OCI-LY3 (cell line): ENCODE measurements around the gene NDUFS8.

ENCODE experiments used
- H2AFZ ChIP-seq: fragments of 200-600, 300-600 bp; shearing (Covaris generic); 2 replicates; pipeline ENCODE4 v1.6.0; 2014; ENCODE audit warnings: antibody characterized with exemption, low read depth, low read length
- H3K27ac ChIP-seq: fragments of 200-600, 300-600 bp; sonication (generic); 2 replicates; pipeline ENCODE4 v1.5.1; 2014; ENCODE audit warnings: mild to moderate bottlenecking, low read length, moderate library complexity, mixed read lengths
- H3K27me3 ChIP-seq: fragments of 200-600, 300-600 bp; sonication (generic); 2 replicates; pipeline ENCODE4 v1.6.1; 2014; ENCODE audit warnings: low read depth, low read length, mixed read lengths
- H3K36me3 ChIP-seq: fragments of 200-600, 300-600 bp; sonication (generic); replicated peaks from 2 replicates; pipeline ENCODE3; 2014; ENCODE audit warnings: low read depth, low read length, mixed read lengths
- H3K4me1 ChIP-seq: fragments of 300-600, 200-600 bp; sonication (generic); 2 replicates; pipeline ENCODE4 v1.6.1; 2014; ENCODE audit warnings: low read length, mixed read lengths
- H3K4me2 ChIP-seq: fragments of 200-600, 300-600 bp; sonication (generic); 2 replicates; pipeline ENCODE4 v1.6.1; 2014; ENCODE audit warnings: low read length, mixed read lengths
- H3K4me3 ChIP-seq: fragments of 300-600, 200-600 bp; sonication (generic); 2 replicates; pipeline ENCODE4 v1.5.1; 2014; ENCODE audit warnings: antibody characterized with exemption, mild to moderate bottlenecking, low read length, moderate library complexity
- H3K79me2 ChIP-seq: fragments of 300-600, 200-600 bp; shearing (Covaris generic); 2 replicates; pipeline ENCODE4 v1.6.1; 2014; ENCODE audit warnings: mild to moderate bottlenecking, low read length, mixed read lengths
- H3K9ac ChIP-seq: fragments of 300-600, 200-600 bp; shearing (Covaris generic); 2 replicates; pipeline ENCODE4 v1.6.0; 2014; ENCODE audit warnings: mild to moderate bottlenecking, low read length, moderate library complexity
- H3K9me3 ChIP-seq: fragments of 200-600, 300-600 bp; shearing (Covaris generic); 2 replicates; pipeline ENCODE4 v1.6.1; 2014; ENCODE audit warnings: low read length, mixed read lengths; ENCODE audit not compliant: insufficient read depth
- H4K20me1 ChIP-seq: fragments of 200-600, 300-600 bp; sonication (generic); 2 replicates; pipeline ENCODE4 v1.6.1; 2016; ENCODE audit warnings: low read length, mixed read lengths; ENCODE audit not compliant: insufficient read depth
- CTCF ChIP-seq: fragments of 200-600, 300-600 bp; sonication (generic); IDR thresholded peaks from 2 replicates; pipeline ENCODE4 v1.5.1; 2014; ENCODE audit warnings: antibody characterized with exemption, low read length, low read depth
- EZH2phosphoT487 ChIP-seq: fragments of 200-600 bp; shearing (Covaris generic); IDR thresholded peaks from 2 replicates; pipeline ENCODE4 v1.6.1; 2018; ENCODE audit warnings: antibody characterized with exemption, mixed run types, low read depth

The NDUFS8 gene

DNA sequence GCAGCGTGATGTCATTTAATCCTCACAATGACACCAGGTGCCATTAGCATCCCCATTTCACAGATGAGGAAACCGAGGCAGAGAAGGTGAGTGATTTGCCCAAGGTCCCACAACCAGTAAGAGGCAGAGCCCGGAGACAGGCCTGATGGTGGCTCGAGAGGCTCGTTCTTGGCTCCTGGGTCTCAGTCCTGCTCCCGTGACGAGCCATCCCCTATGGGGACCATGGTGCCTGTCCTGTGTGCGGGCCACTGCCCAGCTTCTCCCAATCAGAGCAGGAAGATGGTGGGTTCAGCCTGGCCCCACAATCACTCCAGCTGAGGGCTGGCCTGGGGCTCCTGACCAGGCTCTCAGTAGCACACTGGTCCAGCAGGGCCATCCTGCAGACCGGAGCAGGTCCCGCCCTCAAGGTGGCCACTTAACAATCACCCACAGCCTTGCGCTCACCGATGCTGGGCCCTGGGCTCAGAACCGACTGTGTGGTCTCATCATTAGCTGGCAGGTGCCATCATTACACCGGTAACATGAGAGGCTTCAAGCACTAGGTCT is 16.8 kb upstream of the NDUFS8 start:
- H3K4me1 ChIP-seq: peaks cover 25% of the 10 kb centered on the region
- H3K27me3 ChIP-seq: no peaks in the 10 kb centered on the region
- H3K79me2 ChIP-seq: no peaks in the 10 kb centered on the region
- TF ChIP-seq CTCF (no peak), EZH2phosphoT487 (no peak)
- no peaks in the 10 kb centered on the region for H3K36me3 ChIP-seq
- H4K20me1 ChIP-seq: no peaks in the 10 kb centered on the region
- no peak overlapping the region for H3K4me2 ChIP-seq
- H3K9me3 ChIP-seq: no peaks in the 10 kb centered on the region
- H3K4me3 ChIP-seq: no peak overlapping the region
- H3K9ac ChIP-seq: no peak overlapping the region
- H2AFZ ChIP-seq: no peak overlapping the region
- no peak overlapping the region for H3K27ac ChIP-seq

- no peak for TF ChIP-seq EZH2phosphoT487
- Histone ChIP-seq H3K27ac (no peak overlapping the region), H3K4me2 (no peak overlapping the region), H3K9ac (no peak overlapping the region), H2AFZ (no peak overlapping the region), H3K27me3 (no peaks in the 10 kb centered on the region), H3K79me2 (no peaks in the 10 kb centered on the region), H3K9me3 (no peaks in the 10 kb centered on the region), H3K4me3 (no peak overlapping the region), H3K4me1 (peaks cover 19% of the 10 kb centered on the region), H3K36me3 (no peaks in the 10 kb centered on the region), H4K20me1 (no peaks in the 10 kb centered on the region)
Observed at GRCh38 chr11:68014157-68014946, 16.1 kb upstream of the NDUFS8 start.

DNA sequence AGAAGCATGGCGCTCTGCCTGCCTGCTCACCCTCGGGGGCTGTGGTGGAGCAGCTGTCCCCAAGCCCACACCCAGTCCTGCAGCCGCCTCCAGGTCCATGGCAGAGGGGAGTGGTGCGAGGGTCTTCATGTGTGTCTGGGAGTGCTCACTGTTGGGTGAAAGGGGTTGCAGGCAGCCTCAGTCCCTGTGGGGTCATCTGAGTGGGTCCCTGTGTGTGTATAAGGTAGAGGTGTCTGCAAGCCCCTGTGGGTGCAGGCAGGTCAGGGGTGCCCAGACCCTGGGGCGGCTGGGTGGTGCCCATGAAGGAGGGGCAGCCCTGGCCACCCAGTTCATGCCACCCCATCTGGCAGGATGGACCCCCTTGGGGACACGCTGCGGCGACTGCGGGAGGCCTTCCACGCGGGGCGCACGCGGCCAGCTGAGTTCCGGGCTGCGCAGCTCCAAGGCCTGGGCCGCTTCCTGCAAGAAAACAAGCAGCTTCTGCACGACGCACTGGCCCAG is 15.5 kb upstream of the NDUFS8 start:
- H2AFZ ChIP-seq: no peak overlapping the region
- H3K4me3 ChIP-seq: no peak overlapping the region
- H3K4me2 ChIP-seq: no peak overlapping the region
- H3K9me3 ChIP-seq: no peaks in the 10 kb centered on the region
- TF ChIP-seq CTCF (no peak), EZH2phosphoT487 (no peak)
- H3K9ac ChIP-seq: no peak overlapping the region
- no peak overlapping the region for H3K27ac ChIP-seq
- peaks cover 12% of the 10 kb centered on the region for H3K4me1 ChIP-seq
- no peaks in the 10 kb centered on the region for H3K27me3 ChIP-seq
- no peaks in the 10 kb centered on the region for H4K20me1 ChIP-seq
- H3K36me3 ChIP-seq: no peaks in the 10 kb centered on the region
- H3K79me2 ChIP-seq: no peaks in the 10 kb centered on the region

DNA sequence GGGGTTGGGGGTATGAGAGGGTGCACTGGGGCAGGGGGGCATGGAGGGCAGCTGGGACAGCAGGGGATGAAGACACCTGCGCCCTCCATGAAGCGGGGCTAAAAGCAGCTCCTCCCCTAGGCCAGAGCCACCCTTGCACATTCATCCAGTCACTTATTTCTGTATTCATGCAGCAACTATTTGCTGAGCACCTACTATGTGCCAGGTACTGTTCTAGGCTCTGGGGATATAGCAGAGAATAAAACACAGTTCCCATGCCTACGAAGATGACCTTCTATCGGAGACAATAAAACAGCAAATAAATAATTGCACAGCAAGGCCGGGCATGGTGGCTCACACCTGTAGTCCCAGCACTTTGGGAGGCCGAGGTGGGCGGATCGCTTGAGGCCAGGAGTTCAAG is 15.0 kb upstream of the NDUFS8 start:
- Histone ChIP-seq H3K79me2 (no peaks in the 10 kb centered on the region), H3K27me3 (no peaks in the 10 kb centered on the region), H2AFZ (no peak overlapping the region), H3K4me1 (peaks cover 8% of the 10 kb centered on the region), H3K36me3 (no peaks in the 10 kb centered on the region), H3K9ac (no peak overlapping the region), H3K27ac (no peak overlapping the region), H4K20me1 (no peaks in the 10 kb centered on the region), H3K9me3 (no peaks in the 10 kb centered on the region), H3K4me2 (no peak overlapping the region), H3K4me3 (no peak overlapping the region)
- TF ChIP-seq CTCF: no peak
- TF ChIP-seq EZH2phosphoT487: no peak
